GM12873 (cell line): ENCODE data around the gene PSMA2.

Experiments used
- TF ChIP-seq, protein P1 (sequence below): IDR thresholded peaks from 2 replicates; pipeline ENCODE4 v1.5.1; 2012; ENCODE audit warnings: low read depth, mild to moderate bottlenecking, moderate library complexity, low read length, control low read depth; ENCODE audit not compliant: insufficient read depth; ENCODE audit errors: missing control alignments

Gene PSMA2

DNA sequence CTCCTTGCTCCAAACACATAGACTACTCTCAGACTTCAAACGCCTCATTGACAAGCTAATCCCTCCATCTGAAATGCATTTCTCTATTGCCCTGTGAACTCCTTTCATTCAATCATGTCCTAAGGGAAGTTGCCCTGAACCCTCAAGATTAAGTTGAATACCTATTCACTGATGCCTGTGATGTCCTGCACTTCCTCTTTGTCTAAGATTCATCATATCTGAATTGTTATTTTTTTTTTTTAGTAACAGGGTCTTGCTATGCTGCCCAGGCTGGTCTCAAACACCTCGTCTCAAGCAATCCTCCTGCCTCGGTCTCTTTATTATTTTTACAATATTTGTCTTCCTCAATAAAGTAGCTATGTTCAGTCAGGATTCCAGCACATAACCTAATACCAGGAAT, 3.2 kb downstream of the PSMA2 start:
- TF ChIP-seq, protein P1, sequence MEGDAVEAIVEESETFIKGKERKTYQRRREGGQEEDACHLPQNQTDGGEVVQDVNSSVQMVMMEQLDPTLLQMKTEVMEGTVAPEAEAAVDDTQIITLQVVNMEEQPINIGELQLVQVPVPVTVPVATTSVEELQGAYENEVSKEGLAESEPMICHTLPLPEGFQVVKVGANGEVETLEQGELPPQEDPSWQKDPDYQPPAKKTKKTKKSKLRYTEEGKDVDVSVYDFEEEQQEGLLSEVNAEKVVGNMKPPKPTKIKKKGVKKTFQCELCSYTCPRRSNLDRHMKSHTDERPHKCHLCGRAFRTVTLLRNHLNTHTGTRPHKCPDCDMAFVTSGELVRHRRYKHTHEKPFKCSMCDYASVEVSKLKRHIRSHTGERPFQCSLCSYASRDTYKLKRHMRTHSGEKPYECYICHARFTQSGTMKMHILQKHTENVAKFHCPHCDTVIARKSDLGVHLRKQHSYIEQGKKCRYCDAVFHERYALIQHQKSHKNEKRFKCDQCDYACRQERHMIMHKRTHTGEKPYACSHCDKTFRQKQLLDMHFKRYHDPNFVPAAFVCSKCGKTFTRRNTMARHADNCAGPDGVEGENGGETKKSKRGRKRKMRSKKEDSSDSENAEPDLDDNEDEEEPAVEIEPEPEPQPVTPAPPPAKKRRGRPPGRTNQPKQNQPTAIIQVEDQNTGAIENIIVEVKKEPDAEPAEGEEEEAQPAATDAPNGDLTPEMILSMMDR, result no peak

DNA sequence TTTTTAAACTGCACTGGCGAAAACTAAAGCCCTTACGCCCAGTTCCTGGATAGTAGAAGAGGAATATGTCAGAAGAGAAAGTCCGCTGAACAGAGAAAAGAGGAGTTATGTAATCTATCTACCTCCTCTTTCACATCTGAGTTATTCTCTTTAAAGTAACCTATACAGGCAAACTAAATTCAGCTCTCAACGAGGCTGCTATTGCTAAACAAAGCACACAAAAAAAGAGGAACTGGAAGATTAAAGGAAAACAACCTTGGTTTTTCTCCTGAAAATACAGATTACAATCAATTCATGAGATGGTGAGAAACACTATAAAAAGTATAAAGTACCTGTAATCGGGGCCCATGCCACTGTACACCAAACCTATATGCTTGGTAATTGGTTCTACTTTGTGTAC, 5.8 kb downstream of the PSMA2 start:
- TF ChIP-seq, protein P1, result no peak

DNA sequence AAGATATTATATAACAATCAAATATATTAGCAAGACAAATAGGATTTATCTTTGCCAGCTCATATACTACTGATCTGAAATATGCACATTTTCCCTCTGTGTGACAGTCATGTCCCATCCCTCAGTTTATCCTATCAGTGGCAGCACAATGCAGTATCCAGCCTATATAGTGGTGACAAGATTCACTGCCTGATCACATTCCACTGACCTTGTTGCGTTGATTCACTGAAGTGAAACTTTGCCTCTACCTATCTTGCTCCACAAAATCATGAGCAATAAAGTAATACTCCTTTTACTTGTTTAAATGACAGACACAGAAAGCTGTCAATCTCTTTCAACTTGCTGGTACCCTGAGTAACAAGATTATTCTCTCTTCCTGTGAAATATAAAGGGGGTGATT, 6.3 kb downstream of the PSMA2 start:
- TF ChIP-seq, protein P1, result no peak

DNA sequence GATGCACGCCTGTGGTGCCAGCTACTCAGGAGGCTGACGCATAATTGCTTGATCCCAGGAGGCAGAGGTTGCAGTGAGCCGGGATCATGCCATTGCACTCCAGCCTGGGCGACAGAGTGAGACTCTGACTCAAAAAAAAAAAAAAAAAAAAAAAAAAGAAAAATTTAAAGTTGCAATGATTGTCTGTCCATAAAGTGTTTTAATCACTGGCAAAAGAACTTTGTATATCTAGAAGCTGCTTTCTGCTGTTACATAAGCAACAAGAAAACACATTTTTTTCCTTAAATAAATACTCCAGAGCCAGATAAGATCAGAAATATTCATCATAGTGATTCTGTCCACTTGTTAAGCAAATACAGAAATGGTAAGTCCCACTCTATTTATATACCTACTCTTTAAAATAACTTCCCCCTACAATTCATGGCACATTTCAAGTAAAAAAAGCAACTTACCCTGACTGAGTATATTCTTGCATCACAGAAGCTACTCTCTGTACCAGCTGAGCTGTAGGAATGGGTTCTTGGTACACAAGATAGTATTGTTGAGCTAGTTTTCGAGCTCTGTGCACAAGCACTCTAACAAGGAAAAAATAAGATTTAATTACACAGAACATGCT, 7.6 kb downstream of the PSMA2 start:
- TF ChIP-seq, protein P1, result no peak

DNA sequence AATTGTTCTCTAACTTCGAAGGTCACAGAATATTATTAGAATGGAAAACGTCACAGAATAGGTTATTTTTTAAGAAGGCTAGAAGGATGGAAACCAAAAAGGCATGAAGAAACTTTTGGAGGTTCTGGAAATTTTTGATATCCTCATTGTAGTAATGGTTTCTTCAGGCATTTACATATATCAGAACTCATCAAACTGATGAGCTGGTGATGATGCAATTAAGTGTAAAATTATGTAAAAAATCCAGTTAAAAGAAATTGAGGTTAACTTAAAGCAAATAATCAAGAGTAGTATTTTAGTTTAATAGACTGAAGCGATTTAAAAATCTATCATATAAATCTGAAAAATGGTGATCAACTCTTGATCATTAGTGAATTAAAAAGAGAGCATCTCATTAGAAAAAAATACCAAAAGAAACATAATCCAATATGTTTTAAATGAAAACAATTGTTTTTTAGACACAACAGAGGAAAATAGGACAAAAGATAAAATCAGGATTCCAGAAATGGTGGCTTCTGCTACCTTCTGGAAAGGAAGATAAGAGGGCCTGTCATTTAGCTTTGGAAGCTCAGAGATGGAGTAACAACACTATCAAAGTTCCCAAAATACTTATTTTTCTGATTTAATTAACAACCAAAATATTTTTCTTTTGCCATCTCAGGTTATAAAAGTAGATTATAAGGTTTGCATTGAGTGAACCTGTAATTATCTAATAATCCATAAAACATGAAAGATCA, 9.8 kb downstream of the PSMA2 start:
- TF ChIP-seq, protein P1, result no peak

DNA sequence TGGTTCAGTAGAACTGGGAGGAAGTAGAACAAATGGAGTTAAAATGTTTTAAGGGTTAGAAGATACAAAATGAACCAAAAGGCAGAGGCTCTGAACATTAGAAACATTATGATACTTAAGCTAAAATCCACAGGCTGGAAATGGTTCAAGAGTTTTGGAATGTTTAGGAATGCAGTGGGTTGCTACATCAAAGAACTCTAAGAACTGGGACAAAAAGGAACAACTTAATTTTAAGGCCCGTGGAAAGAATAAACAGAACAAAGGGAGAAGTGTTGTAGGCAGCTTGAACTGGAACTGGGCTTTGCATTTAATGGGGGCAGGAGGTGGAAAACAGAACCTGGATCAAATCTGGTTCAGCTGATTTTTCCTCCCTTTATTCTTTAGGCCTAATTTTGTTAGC, 16.6 kb downstream of the PSMA2 start:
- TF ChIP-seq, protein P1, result no peak

DNA sequence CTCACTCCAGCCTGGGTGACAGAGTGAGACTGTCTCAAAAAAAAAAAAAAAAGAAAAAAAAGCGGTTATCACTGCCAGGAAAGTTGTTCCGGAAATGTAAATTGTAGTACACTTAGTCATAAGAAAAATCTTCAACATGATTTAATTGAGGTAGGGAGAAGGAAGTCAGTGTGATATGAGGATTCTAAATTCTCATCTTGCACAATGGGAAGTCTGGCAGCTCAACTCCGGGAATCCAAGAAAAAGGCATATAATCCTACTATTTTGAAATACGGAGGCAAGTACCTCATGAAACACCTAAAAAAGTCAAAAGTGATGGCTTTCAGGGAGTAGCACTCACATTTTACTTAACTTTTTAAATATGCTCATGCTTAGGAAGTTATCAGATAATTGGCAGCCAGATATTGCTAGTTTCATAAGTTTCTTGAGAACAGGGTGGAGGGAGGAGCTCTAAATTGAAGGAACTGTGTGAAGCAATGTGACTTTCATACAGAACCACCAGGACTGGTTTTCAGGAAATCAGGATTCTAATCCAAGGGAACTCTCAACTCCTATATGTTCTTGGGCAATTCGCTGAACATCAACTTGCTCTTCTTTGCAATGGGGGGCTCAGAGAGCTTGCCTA, 17.4 kb downstream of the PSMA2 start:
- TF ChIP-seq, protein P1, result no peak
